ENCODE data around the gene ADPRHL1.
"Not testable (repeated sequence)": the region's sequence is repeated elsewhere in the genome, so short reads cannot be mapped to it uniquely, and the experiment has no call there.

The ADPRHL1 gene

GRCh38 chr13:113454936-113455335 is 1.6 kb upstream of the ADPRHL1 start:
- ATAC-seq: no peak

- ATAC-seq: no peak
Measured at GRCh38 chr13:113452466-113452865, 822 bp downstream of the ADPRHL1 start.

GRCh38 chr13:113451951-113452421 is 1.3 kb downstream of the ADPRHL1 start:
- no peak for ATAC-seq

GRCh38 chr13:113450861-113451620 is 2.2 kb downstream of the ADPRHL1 start:
- ATAC-seq: not testable (repeated sequence)

GRCh38 chr13:113450348-113450744 is 2.9 kb downstream of the ADPRHL1 start:
- not testable (repeated sequence) for ATAC-seq

- ATAC-seq: no peak
Measured at GRCh38 chr13:113449693-113450347, 3.5 kb downstream of the ADPRHL1 start.

GRCh38 chr13:113448885-113449692 is 4.2 kb downstream of the ADPRHL1 start:
- peak; percentile 41 to 85 for ATAC-seq

- peak in 1 of 2 donors; percentile 21 for ATAC-seq
Measured at GRCh38 chr13:113448545-113448884, 4.8 kb downstream of the ADPRHL1 start.

GRCh38 chr13:113447596-113447995 is 5.7 kb downstream of the ADPRHL1 start:
- no peak for ATAC-seq

- ATAC-seq: no peak
Measured at GRCh38 chr13:113446488-113446854, 6.8 kb downstream of the ADPRHL1 start.

GRCh38 chr13:113445791-113446487 is 7.3 kb downstream of the ADPRHL1 start:
- no peak for ATAC-seq

- no peak for ATAC-seq
Measured at GRCh38 chr13:113443991-113444390, 9.3 kb downstream of the ADPRHL1 start.

GRCh38 chr13:113442985-113443362 is 10.3 kb downstream of the ADPRHL1 start:
- no peak for ATAC-seq

- ATAC-seq: no peak
Measured at GRCh38 chr13:113442354-113442984, 10.8 kb downstream of the ADPRHL1 start.

GRCh38 chr13:113441661-113442060 is 11.6 kb downstream of the ADPRHL1 start:
- ATAC-seq: no peak

- no peak for ATAC-seq
Measured at GRCh38 chr13:113437408-113438010, 15.8 kb downstream of the ADPRHL1 start.

GRCh38 chr13:113436866-113437265 is 16.4 kb downstream of the ADPRHL1 start:
- not testable (repeated sequence) for ATAC-seq

- not testable (repeated sequence) for ATAC-seq
Measured at GRCh38 chr13:113435907-113436306, 17.4 kb downstream of the ADPRHL1 start.

- no peak for ATAC-seq
Measured at GRCh38 chr13:113433391-113433916, 19.8 kb downstream of the ADPRHL1 start.

GRCh38 chr13:113432506-113433270 is 20.6 kb downstream of the ADPRHL1 start:
- no peak for ATAC-seq

- no peak for ATAC-seq
Measured at GRCh38 chr13:113431171-113431570, 22.1 kb downstream of the ADPRHL1 start.
